ENCODE data around the gene ZNF462.
A peak's percentile ranks its signal among the peaks of the same experiment; 100 is the strongest.

ZNF462 gene

DNA sequence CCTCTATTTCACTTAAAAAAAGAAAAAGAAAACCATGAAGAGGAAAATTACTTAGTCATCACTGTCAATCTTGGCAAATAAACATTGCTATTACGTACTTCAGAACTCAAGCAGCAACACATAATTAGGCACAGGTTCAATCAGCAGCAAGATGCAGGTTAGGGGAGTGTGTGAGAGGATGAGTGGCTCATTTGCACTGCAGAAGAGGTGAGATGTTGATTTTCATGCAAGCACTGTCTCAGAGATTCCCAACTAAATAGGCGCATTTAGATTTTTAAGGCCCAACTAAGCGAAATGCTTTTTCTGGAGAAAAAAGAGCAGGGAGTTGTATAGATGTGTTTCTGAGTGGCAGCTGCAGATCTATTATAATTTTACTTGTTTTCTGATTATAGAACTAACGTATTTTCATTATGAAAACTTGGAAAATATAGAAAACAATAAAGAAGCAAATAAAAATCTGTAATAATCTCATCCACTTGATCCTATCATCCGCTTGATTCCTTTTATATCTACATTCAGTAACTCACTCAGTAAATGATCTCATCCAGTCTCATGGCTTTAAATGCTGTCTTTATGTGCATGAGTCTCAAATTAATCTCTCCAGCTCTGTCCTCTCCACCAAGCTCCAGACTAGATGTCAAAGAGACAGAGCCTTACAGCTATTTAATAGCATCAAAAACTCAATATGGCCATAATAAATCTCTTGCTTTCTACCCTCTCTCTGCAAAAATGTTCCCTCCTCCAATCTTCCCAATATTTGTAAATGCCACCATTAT is 162.5 kb downstream of the ZNF462 start:
- DNase-seq: no peak

DNA sequence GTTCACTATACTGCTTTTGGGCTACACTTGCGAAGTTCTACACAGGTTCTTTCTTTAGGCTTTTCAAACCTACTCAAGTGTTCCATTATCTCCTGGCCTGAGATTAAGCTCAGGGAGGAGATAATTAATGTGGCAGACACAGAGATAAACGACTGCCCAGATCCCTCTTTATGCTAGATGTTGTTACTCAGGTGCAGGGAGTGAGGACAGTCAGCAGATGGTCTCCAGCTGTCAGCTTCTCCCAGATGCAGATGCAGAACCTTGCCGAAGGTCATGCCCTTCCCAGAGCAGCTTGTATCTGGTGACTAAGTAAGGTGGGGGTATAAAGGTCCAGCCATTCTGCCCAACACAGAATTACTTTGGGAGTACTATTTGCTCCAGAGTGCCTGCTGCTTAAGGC is 166.2 kb downstream of the ZNF462 start:
- no peak for DNase-seq

DNA sequence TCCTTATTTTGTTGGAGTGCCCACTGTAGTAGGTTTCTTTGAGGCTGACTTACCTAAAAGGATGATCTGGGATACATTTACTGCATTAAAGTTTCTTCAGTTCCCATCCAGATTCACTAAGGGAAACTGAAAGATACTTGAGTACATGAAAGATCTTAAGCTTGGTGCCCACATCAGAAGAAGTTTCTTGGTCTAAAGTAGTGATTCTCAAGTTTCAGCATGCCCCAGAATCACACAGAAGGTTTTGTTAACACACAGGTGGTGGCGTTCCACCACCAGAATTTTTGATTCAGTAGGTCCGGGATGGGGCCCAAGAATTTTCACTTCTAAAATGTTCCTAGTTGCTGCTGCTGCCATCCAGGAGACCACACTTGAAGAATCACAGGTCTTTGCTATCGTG is 171.0 kb downstream of the ZNF462 start:
- no peak for DNase-seq

GRCh38 chr9:107034831-107035230 is 171.9 kb downstream of the ZNF462 start:
- no peak for DNase-seq

GRCh38 chr9:107036367-107036766 is 173.4 kb downstream of the ZNF462 start:
- DNase-seq: no peak

DNA sequence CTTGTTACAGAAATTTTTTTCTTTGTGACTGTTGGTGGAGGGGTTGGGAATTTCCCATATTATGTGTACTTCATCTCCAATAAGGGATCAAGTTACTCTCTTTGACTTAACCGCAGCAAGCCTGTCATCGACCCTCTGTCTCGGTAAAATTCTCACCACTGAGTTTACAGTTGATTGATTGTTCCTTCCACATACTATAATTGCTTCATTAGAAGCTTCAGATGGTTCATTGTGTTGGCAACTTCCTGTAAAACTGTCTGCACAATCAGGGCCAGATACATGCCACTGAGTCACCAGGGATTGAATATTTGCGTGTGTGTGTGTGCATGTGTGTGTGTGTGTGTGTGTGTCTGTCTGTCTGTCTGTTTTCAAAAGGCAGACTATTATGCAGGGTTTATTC is 176.6 kb downstream of the ZNF462 start:
- no peak for DNase-seq

DNA sequence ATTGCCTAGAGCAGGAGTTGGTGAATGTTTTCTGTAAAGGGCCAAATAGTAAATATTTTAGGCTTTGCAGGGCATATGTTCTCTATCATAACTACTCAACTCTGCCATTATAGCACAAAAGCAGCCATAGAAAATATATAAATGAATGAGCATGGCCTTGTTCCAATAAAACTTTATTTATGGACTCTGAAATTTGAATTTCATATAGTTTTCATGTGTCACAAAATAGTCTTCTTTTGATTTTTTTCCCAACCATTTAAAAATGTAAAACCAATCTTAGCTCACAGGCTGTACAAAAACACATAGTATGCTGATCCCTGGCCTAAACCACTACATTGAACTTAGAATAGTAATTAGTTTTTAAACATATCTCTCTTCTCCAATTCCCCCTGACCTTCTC is 179.6 kb downstream of the ZNF462 start:
- no peak for DNase-seq

GRCh38 chr9:107043886-107044285 is 180.9 kb downstream of the ZNF462 start:
- DNase-seq: peak; percentile 20

DNA sequence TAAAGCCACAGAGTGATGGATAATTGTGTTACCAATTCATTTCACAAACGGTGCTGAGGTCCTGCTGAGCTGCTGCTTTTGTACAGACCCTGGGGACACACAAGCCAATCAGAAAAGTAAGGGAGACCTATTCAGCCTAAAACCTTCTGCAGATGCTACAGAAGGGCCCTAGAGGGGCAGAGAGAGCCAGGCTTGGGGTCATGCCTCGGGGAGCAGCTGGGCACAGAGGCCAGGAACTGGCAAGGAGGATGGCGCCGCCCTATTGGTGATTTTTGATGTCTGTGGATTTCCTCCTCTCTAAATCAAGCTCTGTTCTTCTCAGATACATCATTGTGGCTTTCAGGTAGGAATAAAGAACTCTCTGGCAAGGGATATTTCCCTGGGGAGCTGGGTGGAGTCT is 181.9 kb downstream of the ZNF462 start:
- no peak for DNase-seq

DNA sequence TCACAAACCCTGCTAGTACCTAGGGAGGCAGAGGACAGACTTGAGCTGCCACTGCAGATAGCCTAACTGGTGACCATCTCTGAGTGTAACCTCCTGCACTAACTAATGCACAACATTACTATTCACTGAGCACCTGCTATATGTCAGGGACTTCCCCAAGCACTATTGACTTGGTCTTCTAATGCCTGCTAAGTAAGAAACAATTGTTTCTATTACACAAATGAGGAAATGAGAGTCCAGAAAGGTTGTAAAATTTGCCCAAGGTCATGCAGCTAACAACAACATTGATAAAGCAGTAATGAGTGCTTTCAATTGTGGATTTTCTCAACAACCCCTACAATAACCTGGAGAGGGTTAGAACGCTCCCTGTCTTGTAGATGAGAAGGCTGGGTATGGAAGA is 183.7 kb downstream of the ZNF462 start:
- no peak for DNase-seq

- DNase-seq: no peak
Observed at GRCh38 chr9:107049046-107049802, 186.3 kb downstream of the ZNF462 start.

DNA sequence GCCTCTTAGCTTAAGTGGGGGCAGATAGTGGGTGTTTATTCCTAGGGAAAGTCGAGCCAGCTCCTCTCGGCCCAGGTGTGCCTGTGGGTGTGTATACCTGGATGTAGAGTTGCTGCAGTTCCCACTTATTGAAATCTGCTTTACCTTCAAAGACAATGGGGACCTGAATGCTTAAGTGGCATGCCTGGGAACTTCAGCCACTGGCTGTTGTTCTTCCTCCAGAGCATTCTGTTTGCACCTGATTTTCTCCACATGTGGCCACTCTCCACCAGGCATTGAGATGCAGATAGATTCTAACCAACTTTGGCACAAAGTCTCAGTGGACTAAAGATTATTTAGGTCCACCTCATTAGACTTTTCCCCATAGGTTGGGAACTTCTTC is 186.8 kb downstream of the ZNF462 start:
- no peak for DNase-seq

DNA sequence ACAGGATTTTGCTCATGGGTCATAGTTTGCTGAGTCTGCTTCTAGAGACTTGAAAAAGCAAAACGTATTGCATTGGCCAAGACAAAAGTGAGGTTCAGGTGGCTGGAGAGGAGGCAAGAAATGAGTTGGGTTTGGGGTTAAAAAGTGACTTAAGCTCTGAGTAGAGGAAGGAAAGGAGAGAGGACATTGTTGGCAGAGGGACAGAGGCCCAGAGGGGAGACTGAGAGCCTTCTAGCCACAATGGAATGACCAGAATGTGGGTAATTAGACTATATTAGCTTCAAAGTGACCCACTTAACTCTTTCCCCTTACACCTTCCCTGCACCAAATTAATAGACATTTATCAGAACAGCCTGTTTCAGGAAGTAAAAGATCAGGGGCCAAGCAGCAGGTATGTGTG is 188.4 kb downstream of the ZNF462 start:
- no peak for DNase-seq

- no peak for DNase-seq
Observed at GRCh38 chr9:107054146-107054545, 191.2 kb downstream of the ZNF462 start.

GRCh38 chr9:107059220-107059619 is 196.3 kb downstream of the ZNF462 start:
- no peak for DNase-seq

- DNase-seq: no peak
Observed at GRCh38 chr9:107060062-107060461, 197.1 kb downstream of the ZNF462 start.
